RPMI8226 (cell line): ENCODE measurements around the gene UBE2V1.
"Not testable (repeated sequence)": the region's sequence is repeated elsewhere in the genome, so short reads cannot be mapped to it uniquely, and the experiment has no call there.

Experiments
- DNase-seq: peaks from one replicate; pipeline ENCODE4 v3.0.0-alpha.2; 2015

UBE2V1 gene

GRCh38 chr20:50113420-50114224 lies 672 bp upstream of the UBE2V1 start:
- no peak for DNase-seq

- no peak for DNase-seq
Measured at GRCh38 chr20:50111829-50112495, 988 bp downstream of the UBE2V1 start.

GRCh38 chr20:50111120-50111828 lies 1.7 kb downstream of the UBE2V1 start:
- DNase-seq, result no peak

- peak; percentile 63 for DNase-seq
Measured at GRCh38 chr20:50110141-50111047, 2.6 kb downstream of the UBE2V1 start.

- no peak for DNase-seq
Measured at GRCh38 chr20:50108556-50109235, 4.3 kb downstream of the UBE2V1 start.

GRCh38 chr20:50107796-50108331 lies 5.1 kb downstream of the UBE2V1 start:
- DNase-seq, result no peak

GRCh38 chr20:50107086-50107660 lies 5.8 kb downstream of the UBE2V1 start:
- no peak for DNase-seq

GRCh38 chr20:50106669-50107068 lies 6.3 kb downstream of the UBE2V1 start:
- DNase-seq, result not testable (repeated sequence)

- DNase-seq, result not testable (repeated sequence)
Measured at GRCh38 chr20:50103464-50104107, 9.4 kb downstream of the UBE2V1 start.

GRCh38 chr20:50102551-50102950 lies 10.4 kb downstream of the UBE2V1 start:
- not testable (repeated sequence) for DNase-seq

GRCh38 chr20:50101887-50102286 lies 11.1 kb downstream of the UBE2V1 start:
- DNase-seq, result no peak

GRCh38 chr20:50101281-50101680 lies 11.7 kb downstream of the UBE2V1 start:
- no peak for DNase-seq

GRCh38 chr20:50100552-50100951 lies 12.4 kb downstream of the UBE2V1 start:
- no peak for DNase-seq

- DNase-seq, result no peak
Measured at GRCh38 chr20:50099565-50099991, 13.4 kb downstream of the UBE2V1 start.

GRCh38 chr20:50099113-50099512 lies 13.8 kb downstream of the UBE2V1 start:
- no peak for DNase-seq

GRCh38 chr20:50098259-50098658 lies 14.7 kb downstream of the UBE2V1 start:
- no peak for DNase-seq

- DNase-seq, result no peak
Measured at GRCh38 chr20:50097843-50098242, 15.1 kb downstream of the UBE2V1 start.

GRCh38 chr20:50096237-50096636 lies 16.7 kb downstream of the UBE2V1 start:
- no peak for DNase-seq

- no peak for DNase-seq
Measured at GRCh38 chr20:50095476-50096078, 17.4 kb downstream of the UBE2V1 start.

- no peak for DNase-seq
Measured at GRCh38 chr20:50094522-50094921, 18.4 kb downstream of the UBE2V1 start.
